ENCODE measurements around the gene SECISBP2L. TPM values are rescaled to one million over a fixed set of nuclear protein-coding genes. Genes with fewer than 3 reads are reported as not detected.

The SECISBP2L gene
- total and polyA plus RNA-seq, 2 of the 4 experiments (the other 2 are of a cell fraction) = 13.1 to 34.1 TPM

DNA sequence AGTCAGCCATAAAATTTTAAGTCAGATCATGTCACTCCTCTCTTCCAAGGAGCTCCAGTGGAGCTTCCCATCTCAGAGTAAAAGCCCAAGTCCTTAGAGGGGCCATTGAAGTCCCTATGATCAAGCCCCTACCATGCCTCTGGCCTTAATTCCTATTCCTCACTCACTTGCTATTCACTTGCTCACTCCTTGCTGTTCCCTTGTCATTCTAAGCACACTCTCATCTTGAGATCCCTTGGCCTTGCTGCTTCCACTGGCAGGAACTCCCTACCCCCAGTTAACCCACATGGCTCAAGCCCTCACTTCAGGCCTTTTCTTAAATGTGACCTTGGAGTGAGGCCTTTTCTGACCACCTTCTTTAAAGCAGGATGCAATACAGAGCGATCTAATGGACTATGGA is 12.3 kb upstream of the SECISBP2L start:
- no peaks in the 10 kb centered on the region for H4K20me1 ChIP-seq (ENCODE audit: insufficient read depth, low read length)
- peaks cover 9% of the 10 kb centered on the region for H3K4me1 ChIP-seq (ENCODE audit: control insufficient read depth, insufficient read depth, low read length)
- peak overlapping the region; percentile 59 for H2AK5ac ChIP-seq (ENCODE audit: low read depth, low read length)
- H2BK120ac ChIP-seq (ENCODE audit: low read depth, low read length) = no peak overlapping the region
- no peak overlapping the region for H2AFZ ChIP-seq (replicated peaks; ENCODE audit: low read length, poor library complexity)
- H2BK15ac ChIP-seq (ENCODE audit: low read depth, low read length) = 0 out of 3 replicates have a peak overlapping the region, but pooled peaks have one; percentile 81
- H3K56ac ChIP-seq (ENCODE audit: extremely low read depth, insufficient read depth, low read length) = no peak overlapping the region
- H3K27me3 ChIP-seq (ENCODE audit: control insufficient read depth, insufficient read depth, low read length) = no peaks in the 10 kb centered on the region
- dilution Hi-C loops (cut with HindIII; ENCODE audit: low sequenced_read_pairs, unreplicated experiment) = no loop called here
- H4K5ac ChIP-seq (ENCODE audit: low read depth, low read length) = no peak overlapping the region
- in situ Hi-C loops (cut with MboI; ENCODE audit: low sequenced_read_pairs) = no loop called here
- H3K79me1 ChIP-seq (ENCODE audit: low read depth in 1 of 2, low read length in 2 of 2) = no peaks in the 10 kb centered on the region
- no peak overlapping the region for H3K4me2 ChIP-seq (ENCODE audit: low read depth, low read length)
- H4K91ac ChIP-seq (ENCODE audit: insufficient read depth, low read depth, low read length) = peak overlapping the region; percentile 14; the same call in 1 of the 2 replicates
- no peak overlapping the region for H3K27ac ChIP-seq (ENCODE audit: insufficient read depth, low read length)
- peak overlapping the region; percentile 15; the same call in 1 of the 2 replicates for H3K4ac ChIP-seq (ENCODE audit: low read depth, low read length)
- no peaks in the 10 kb centered on the region for H3K9me3 ChIP-seq (ENCODE audit: control insufficient read depth, insufficient read depth, low read length)
- intact Hi-C loops (cut with micrococcal nuclease) = no loop called here
- ChIA-PET CTCF (interaction anchor here (1.2 kb wide), 1 partner anchor 22 kb away, joined by 4 read pairs; no protein-coding TSS in a partner anchor), POLR2A (ENCODE audit: unreplicated experiment) (no interaction called here)
- 0 out of 2 replicates have a peak overlapping the region, but pooled peaks have one; percentile 35 for H2BK20ac ChIP-seq (ENCODE audit: low read depth, low read length)
- 0 out of 2 replicates have a peak, but pooled peaks cover 9% of the 10 kb centered on the region for H3K9me1 ChIP-seq (ENCODE audit: insufficient read depth, low read length)
- no peak overlapping the region for H4K8ac ChIP-seq (ENCODE audit: low read depth in 2 of 2, low read length in 2 of 2)
- no CpG with 5 or more reads among the region's 1 CpG for WGBS, 2 experiments (ENCODE audit: extremely low coverage in 2 of 2, insufficient read length in 1 of 2)
- no peak overlapping the region for H2AK9ac ChIP-seq (replicated peaks; ENCODE audit: low read depth, low read length, poor library complexity)
- H2BK5ac ChIP-seq (ENCODE audit: low read depth, low read length, poor library complexity, severe bottlenecking) = no peak overlapping the region
- TF ChIP-seq, protein P1, sequence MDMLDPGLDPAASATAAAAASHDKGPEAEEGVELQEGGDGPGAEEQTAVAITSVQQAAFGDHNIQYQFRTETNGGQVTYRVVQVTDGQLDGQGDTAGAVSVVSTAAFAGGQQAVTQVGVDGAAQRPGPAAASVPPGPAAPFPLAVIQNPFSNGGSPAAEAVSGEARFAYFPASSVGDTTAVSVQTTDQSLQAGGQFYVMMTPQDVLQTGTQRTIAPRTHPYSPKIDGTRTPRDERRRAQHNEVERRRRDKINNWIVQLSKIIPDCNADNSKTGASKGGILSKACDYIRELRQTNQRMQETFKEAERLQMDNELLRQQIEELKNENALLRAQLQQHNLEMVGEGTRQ (IDR thresholded peaks at IDR 0.05; ENCODE audit: low read depth, low read length) = no peak
- TF ChIP-seq RAD21 (IDR thresholded peaks at IDR 0.05; ENCODE audit: low read length) (no peak), MAFK (IDR thresholded peaks at IDR 0.05; ENCODE audit: low read depth, low read length) (no peak), CEBPB (IDR thresholded peaks at IDR 0.05; ENCODE audit: low read depth, low read length) (no peak), RFX5 (IDR thresholded peaks at IDR 0.05; ENCODE audit: low read depth, low read length) (no peak), POLR2A (IDR thresholded peaks at IDR 0.05; ENCODE audit: low read depth, low read length) (no peak), NFE2L2 (IDR thresholded peaks at IDR 0.05; ENCODE audit: low read depth, low read length) (no peak)
- TF ChIP-seq, protein P2, sequence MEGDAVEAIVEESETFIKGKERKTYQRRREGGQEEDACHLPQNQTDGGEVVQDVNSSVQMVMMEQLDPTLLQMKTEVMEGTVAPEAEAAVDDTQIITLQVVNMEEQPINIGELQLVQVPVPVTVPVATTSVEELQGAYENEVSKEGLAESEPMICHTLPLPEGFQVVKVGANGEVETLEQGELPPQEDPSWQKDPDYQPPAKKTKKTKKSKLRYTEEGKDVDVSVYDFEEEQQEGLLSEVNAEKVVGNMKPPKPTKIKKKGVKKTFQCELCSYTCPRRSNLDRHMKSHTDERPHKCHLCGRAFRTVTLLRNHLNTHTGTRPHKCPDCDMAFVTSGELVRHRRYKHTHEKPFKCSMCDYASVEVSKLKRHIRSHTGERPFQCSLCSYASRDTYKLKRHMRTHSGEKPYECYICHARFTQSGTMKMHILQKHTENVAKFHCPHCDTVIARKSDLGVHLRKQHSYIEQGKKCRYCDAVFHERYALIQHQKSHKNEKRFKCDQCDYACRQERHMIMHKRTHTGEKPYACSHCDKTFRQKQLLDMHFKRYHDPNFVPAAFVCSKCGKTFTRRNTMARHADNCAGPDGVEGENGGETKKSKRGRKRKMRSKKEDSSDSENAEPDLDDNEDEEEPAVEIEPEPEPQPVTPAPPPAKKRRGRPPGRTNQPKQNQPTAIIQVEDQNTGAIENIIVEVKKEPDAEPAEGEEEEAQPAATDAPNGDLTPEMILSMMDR (conservative IDR thresholded peaks at IDR 0.05; ENCODE audit: low read depth, low read length) = no peak
- DNase-seq = no peak
- no peak for ATAC-seq (ENCODE audit: low read depth)
- no TSS peak for BruUV-seq (replicated peaks)
- H3K36me3 ChIP-seq (ENCODE audit: control insufficient read depth, insufficient read depth, low read length) = no peaks in the 10 kb centered on the region
- no peak overlapping the region for H3K4me3 ChIP-seq (ENCODE audit: insufficient read depth, low read depth, low read length)
- no peak overlapping the region for H3K9ac ChIP-seq (ENCODE audit: low read depth, low read length)
- H3K18ac ChIP-seq (ENCODE audit: low read depth, low read length) = no peak overlapping the region; the same call in 1 of the 2 replicates
- H3K23ac ChIP-seq (ENCODE audit: low read depth, low read length) = no peak overlapping the region
- no peak overlapping the region for H3K14ac ChIP-seq (replicated peaks; ENCODE audit: low read depth, low read length)
